ENCODE data around the gene WNT5B.
A peak's percentile ranks its signal among the peaks of the same experiment; 100 is the strongest.

Gene WNT5B

GRCh38 chr12:1584326-1584725 lies 44.7 kb upstream of the WNT5B start:
- no peak for DNase-seq (ENCODE audit: low read depth)
- in situ Hi-C loops (cut with HindIII; ENCODE audit: low sequenced_read_pairs) = no loop called here
- H3K4me3 ChIP-seq (ENCODE audit: low read depth, low read length) = no peak overlapping the region
- TF ChIP-seq CTCF (IDR thresholded peaks at IDR 0.05; ENCODE audit: low read depth, low read length, missing control alignments) = no peak

- in situ Hi-C loops (cut with HindIII; ENCODE audit: low sequenced_read_pairs) = loop anchor here (5.0 kb wide), 1 partner anchor 466 kb away; no protein-coding TSS in a partner anchor
- DNase-seq (ENCODE audit: low read depth) = no peak
- no peak for TF ChIP-seq CTCF (IDR thresholded peaks at IDR 0.05; ENCODE audit: low read depth, low read length, missing control alignments)
- H3K4me3 ChIP-seq (ENCODE audit: low read depth, low read length) = no peak overlapping the region
Observed at GRCh38 chr12:1587927-1588574, 41.0 kb upstream of the WNT5B start.

- in situ Hi-C loops (cut with HindIII; ENCODE audit: low sequenced_read_pairs) = loop anchor here (5.0 kb wide), 1 partner anchor 466 kb away; no protein-coding TSS in a partner anchor
Observed at GRCh38 chr12:1588575-1588947, 40.5 kb upstream of the WNT5B start.

GRCh38 chr12:1590221-1590979 lies 38.6 kb upstream of the WNT5B start:
- in situ Hi-C loops (cut with HindIII; ENCODE audit: low sequenced_read_pairs) = no loop called here
- peak; percentile 66 for DNase-seq (ENCODE audit: low read depth)
- peak overlapping the region; percentile 62 for H3K4me3 ChIP-seq (ENCODE audit: low read depth, low read length)
- no peak for TF ChIP-seq CTCF (IDR thresholded peaks at IDR 0.05; ENCODE audit: low read depth, low read length, missing control alignments)

More at GRCh38 chr12:1588575-1588947, 40.5 kb upstream of the WNT5B start:
- DNase-seq (ENCODE audit: low read depth) = no peak
- H3K4me3 ChIP-seq (ENCODE audit: low read depth, low read length) = no peak overlapping the region
- no peak for TF ChIP-seq CTCF (IDR thresholded peaks at IDR 0.05; ENCODE audit: low read depth, low read length, missing control alignments)

GRCh38 chr12:1591034-1591433 lies 38.0 kb upstream of the WNT5B start:
- DNase-seq (ENCODE audit: low read depth) = no peak
- in situ Hi-C loops (cut with HindIII; ENCODE audit: low sequenced_read_pairs) = no loop called here
- H3K4me3 ChIP-seq (ENCODE audit: low read depth, low read length) = peak overlapping the region; percentile 62
- no peak for TF ChIP-seq CTCF (IDR thresholded peaks at IDR 0.05; ENCODE audit: low read depth, low read length, missing control alignments)

- peak overlapping the region; percentile 62 for H3K4me3 ChIP-seq (ENCODE audit: low read depth, low read length)
- DNase-seq (ENCODE audit: low read depth) = no peak
- no peak for TF ChIP-seq CTCF (IDR thresholded peaks at IDR 0.05; ENCODE audit: low read depth, low read length, missing control alignments)
- in situ Hi-C loops (cut with HindIII; ENCODE audit: low sequenced_read_pairs) = no loop called here
Observed at GRCh38 chr12:1591543-1591942, 37.5 kb upstream of the WNT5B start.

All from astrocyte of the cerebellum (primary cell).